ENCODE measurements around the gene EIF2B5.
"Not testable (repeated sequence)": the region's sequence is repeated elsewhere in the genome, so short reads cannot be mapped to it uniquely, and the experiment has no call there.

Gene EIF2B5

DNA sequence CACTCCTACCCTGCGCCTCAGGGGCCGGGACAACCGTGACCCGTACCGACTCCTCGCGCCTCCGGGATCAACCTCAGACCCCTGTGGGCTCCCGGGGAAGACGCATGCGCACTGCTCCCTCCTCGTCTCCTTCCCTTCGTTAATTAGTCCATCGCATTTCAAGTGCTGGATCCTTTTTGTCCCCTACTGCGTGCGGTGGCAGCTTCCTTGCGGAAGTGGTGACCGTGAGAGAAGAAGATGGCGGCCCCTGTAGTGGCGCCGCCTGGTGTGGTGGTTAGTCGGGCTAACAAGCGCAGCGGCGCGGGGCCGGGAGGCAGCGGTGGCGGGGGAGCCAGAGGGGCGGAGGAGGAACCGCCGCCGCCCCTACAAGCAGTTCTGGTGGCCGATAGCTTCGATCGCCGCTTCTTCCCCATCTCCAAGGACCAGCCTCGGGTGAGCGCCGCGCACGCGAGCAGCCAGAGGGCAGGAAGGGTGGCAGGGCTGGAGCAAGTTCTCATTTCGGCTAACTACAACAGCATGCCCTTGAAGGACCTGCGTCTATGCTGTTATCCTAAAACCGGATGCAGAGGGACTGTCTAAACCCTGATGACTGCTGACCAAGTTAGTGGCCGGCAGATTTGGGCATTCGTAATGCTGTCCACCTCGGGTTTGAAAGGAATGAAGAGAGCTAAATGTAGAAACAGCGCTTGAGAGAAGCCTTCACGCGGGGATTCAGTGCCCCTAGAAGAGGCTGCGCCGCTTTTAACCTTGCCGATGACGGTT, at the start of gene EIF2B5:
Gene EIF2B5, plus strand, starts transcription at position 210 of the 762 bp plus-strand sequence. Its CDS starts 28 bp downstream, at position 238.
- DNase-seq, result peak; percentile 86

DNA sequence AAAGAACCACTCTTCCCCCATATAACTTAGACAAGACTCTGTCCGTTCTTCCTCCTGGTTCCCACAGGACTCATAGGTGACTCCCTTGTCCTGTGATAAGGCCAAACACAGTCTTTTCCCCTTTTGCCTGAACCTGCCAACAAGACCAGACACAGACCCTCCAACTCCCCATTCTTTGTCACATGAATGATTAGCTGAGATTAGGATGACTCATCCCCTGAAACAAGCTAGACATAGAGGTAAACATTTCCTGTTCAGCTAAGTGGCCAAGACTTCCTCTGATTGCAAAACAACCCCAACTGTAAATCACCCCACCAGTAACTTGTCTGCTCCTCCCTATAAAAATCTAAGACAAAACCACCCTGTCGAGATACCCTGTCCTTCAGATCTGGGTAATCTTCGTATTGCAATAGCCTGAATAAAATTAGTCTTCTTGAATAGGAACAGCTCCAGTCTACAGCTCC, 49.7 kb upstream of the EIF2B5 start:
- no peak for DNase-seq

DNA sequence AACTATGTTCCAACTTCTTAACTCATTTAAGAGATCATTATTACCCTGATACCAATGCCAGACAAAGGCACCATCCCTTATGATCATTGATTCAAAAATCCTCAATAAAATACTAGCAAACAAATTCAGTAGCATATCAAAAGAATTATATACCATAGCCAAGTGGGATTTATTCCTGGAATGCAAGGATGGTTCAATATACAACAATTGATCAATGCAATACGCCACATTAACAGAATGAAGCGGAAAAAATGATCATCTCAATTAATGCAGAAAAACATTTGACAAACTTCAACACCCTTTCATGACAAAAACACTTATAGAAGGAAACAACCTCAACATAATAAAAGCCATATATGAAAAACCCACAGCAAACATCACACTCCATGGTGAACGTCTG, 43.0 kb upstream of the EIF2B5 start:
- no peak for DNase-seq

GRCh38 chr3:184096811-184097383, 38.3 kb upstream of the EIF2B5 start, which contains the start of gene HTR3E:
TSS of gene HTR3E (plus strand) at chr3:184097064. CDS start at chr3:184097530, 466 bp downstream.
- DNase-seq, result no peak

DNA sequence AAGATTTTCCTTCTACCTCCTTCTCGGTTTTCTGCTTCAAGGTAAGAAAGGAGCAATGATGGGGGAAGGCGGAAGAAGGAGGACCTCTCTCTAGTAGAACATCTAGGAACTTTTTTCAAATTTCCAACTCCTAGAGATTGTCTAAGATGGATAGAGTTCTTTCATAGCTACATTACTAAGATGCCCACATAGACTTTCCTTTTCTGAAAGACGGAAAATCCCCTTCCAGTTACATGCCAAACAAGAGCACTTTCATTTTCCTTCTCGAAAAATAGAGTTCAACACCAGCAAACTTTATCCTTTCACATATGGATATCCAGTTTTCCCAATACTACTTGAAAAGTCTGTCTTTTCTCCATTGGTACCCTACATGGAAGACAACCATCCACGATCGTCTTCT, 37.6 kb upstream of the EIF2B5 start:
- DNase-seq, result no peak

GRCh38 chr3:184099806-184100686, 35.1 kb upstream of the EIF2B5 start:
- no peak for DNase-seq

DNA sequence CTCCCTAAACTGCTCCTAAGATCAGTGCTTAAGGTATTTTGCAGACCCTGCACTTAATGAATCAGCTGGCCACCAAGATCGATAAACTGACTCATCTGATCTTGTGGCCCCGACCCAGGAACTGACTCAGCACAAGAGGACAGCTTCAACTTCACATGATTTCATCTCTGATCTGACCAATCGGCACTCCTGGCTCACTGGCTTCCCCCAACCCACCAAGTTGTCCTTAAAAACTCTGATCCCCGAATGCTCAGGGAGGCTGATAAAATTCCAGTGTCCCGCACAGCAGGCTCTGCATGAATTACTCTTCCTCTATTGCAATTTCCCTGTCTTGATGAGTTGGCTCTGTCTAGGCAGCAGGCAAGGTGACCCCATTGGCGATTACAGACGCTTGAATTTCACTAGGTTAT, 24.8 kb upstream of the EIF2B5 start:
- no peak for DNase-seq

- no peak for DNase-seq
Measured at GRCh38 chr3:184116017-184116416, 19.1 kb upstream of the EIF2B5 start.

- DNase-seq, result no peak
Measured at GRCh38 chr3:184117636-184118035, 17.5 kb upstream of the EIF2B5 start.

- not testable (repeated sequence) for DNase-seq
Measured at GRCh38 chr3:184121031-184121430, 14.1 kb upstream of the EIF2B5 start.

DNA sequence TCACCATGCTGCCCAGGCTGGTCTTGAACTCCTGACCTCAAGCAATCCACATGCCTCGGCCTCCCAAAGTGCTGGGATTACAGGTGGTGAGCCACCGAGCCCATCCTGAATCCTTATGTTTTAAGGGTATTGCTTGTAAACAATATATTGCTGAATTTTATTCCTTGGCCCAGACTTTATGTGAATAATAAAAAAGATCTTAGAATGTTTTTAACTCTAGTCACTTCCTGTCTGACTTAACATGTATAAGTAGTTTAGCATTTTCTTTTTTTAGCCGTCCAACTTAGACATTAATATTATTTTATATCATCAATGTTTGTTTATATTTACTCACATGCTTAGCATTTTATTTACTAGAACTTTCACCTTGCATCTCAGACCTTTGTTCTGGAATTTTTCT, 9.2 kb upstream of the EIF2B5 start:
- no peak for DNase-seq

GRCh38 chr3:184129012-184129411, 6.1 kb upstream of the EIF2B5 start:
- no peak for DNase-seq

GRCh38 chr3:184132945-184133344, 2.2 kb upstream of the EIF2B5 start:
- DNase-seq, result no peak

GRCh38 chr3:184133840-184134745, 1.1 kb upstream of the EIF2B5 start:
- DNase-seq, result peak; percentile 60

DNA sequence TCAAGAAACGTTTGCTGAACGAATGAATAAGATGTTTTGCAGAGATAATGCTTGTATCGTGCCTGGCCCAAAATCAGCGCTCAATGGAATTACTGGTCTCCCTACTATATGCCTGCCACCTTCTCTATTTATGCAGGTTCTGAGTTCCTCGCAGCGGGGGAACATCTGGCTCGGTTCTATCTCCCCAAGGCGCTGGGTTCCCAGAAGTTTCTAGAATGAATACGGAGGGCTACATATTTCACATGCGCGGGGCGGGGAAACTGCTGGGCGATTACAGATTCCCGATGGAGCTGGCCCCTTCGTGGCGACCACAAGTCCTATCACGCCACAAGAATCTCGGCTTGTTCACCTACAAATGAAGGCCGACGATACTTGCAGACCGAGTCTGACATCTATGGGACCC, 411 bp upstream of the EIF2B5 start:
- DNase-seq, result no peak

DNA sequence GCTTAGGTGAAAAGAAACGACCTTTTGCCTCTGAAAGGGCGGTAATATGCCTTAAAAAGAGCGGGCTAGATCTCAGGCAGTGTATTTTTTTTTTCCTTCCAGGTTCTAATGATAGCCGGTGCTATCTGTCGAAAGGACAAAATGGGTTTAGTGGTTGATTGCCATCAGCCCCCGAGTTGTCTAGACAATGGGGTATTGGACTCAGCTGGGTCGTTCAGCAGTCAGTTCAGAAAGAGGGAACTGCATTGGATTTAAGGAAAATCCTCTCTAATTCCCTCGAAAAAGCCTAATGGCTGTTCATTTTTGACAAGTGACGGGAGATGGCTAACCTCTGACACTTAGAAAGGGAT, 728 bp downstream of the EIF2B5 start:
- DNase-seq, result no peak

DNA sequence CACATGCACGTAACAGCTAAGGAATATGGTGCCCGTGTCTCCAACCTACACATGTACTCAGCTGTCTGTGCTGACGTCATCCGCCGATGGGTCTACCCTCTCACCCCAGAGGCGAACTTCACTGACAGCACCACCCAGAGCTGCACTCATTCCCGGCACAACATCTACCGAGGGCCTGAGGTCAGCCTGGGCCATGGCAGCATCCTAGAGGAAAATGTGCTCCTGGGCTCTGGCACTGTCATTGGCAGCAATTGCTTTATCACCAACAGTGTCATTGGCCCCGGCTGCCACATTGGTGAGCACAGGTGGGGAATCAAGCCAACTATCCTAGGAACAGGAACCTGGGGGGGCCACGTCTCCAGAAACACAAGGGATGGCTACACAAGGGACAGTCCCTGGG, 5.3 kb downstream of the EIF2B5 start:
- DNase-seq, result no peak

- DNase-seq, result no peak
Measured at GRCh38 chr3:184142199-184142598, 7.0 kb downstream of the EIF2B5 start.

- DNase-seq, result no peak
Measured at GRCh38 chr3:184143327-184143726, 8.2 kb downstream of the EIF2B5 start.

DNA sequence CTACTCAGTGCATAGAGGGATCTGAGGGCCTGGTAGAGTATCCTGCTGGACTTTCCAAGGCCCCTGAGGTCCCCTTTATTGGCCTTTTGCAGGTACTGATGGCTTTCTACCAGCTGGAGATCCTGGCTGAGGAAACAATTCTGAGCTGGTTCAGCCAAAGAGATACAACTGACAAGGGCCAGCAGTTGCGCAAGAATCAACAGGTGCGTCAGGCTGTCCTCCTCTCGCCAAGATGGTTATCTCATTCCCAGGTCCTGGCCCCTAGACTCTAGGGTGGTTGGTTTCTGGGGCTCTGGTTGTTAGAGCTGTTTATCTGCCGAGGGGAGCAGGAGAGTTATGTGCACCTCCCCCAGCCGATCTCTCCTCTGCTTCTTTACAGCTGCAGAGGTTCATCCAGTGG, 9.3 kb downstream of the EIF2B5 start:
- no peak for DNase-seq

- peak; percentile 38 for DNase-seq
Measured at GRCh38 chr3:184145111-184145524, 10.0 kb downstream of the EIF2B5 start.

DNA sequence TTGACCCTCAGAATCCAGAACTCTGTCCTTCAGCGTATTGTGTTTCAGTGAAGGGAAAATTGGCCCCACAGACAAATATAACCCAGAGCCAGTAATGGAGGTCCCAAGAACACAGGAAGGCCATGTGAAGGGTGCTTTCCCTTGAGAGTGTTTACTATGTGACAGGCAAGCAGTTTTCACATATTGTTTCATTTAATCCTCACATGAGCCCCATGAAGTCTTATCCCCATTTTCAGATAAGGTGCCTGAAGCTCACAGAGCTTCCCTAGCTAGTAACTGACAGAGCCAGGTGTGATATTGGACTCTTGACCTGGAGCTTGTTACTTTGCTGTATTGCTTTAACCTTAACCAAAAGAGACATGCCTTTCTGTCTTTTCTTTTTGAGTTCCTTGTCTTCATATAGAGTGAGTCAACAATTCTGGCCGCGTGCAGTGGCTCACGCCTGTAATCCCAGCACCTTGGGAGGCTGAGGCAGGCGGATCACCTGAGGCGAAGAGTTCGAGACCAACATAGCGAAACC, 10.7 kb downstream of the EIF2B5 start:
- no peak for DNase-seq
